ENCODE measurements around the gene HSPE1.

DNA sequence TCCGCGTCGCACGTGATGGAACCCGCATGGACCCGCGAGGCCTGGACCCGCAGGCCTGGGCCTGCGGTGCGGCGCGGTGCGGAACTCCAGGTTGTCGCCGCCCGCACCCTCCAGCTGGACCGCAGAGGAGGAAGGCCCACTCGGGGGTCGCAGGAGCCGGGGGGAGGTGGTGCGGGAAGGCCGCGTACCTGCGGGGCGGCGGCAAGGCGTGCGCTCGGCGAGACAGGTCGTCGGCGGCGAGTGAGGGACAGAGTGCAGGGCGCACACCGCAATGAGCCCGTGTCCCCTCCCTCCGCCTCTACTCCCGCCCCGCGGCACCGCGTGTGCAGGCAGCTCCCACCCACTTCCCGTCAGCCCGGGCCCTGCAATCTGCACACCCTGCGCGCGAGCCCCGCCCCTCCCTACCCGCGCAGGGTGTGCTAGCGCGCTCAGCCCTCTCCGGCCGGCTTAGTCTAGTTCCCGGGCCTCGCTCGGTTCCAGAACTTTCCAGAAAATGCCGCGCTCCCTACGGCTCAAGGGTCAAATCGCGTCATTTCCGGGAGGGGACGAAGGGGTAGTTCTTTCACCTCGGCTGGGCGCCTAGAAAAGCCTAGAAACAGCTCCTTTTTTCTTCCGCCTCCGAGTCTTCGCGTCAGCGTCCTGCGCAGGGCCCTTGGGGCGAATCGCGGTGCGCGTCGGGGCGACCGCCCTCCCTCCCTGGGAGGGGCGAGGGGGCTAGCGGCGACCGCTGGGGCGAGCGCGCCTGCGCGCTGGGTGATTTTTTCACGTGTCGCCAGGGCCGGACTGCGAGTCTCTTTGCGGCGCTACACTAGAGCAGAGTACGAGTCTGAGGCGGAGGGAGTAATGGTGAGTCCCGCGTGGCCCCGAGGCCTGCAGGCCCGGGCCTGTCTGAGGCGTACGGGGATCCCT lies at the start of gene HSPE1, which contains the start of gene HSPD1:
- TF ChIP-seq POLR2A (IDR thresholded peaks at IDR 0.05), result peak; percentile 94 to 96
- TF ChIP-seq, protein P1, sequence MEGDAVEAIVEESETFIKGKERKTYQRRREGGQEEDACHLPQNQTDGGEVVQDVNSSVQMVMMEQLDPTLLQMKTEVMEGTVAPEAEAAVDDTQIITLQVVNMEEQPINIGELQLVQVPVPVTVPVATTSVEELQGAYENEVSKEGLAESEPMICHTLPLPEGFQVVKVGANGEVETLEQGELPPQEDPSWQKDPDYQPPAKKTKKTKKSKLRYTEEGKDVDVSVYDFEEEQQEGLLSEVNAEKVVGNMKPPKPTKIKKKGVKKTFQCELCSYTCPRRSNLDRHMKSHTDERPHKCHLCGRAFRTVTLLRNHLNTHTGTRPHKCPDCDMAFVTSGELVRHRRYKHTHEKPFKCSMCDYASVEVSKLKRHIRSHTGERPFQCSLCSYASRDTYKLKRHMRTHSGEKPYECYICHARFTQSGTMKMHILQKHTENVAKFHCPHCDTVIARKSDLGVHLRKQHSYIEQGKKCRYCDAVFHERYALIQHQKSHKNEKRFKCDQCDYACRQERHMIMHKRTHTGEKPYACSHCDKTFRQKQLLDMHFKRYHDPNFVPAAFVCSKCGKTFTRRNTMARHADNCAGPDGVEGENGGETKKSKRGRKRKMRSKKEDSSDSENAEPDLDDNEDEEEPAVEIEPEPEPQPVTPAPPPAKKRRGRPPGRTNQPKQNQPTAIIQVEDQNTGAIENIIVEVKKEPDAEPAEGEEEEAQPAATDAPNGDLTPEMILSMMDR (IDR thresholded peaks at IDR 0.05), result peak in 3 of 6 experiments; percentile 25 to 64 (median 46)
